CD4-positive, alpha-beta T cell treated with Interleukin-6 at 100 ng/mL for 8 hours (primary cell): ENCODE results near the gene VAV2.
"Not testable (repeated sequence)": the region's sequence is repeated elsewhere in the genome, so short reads cannot be mapped to it uniquely, and the experiment has no call there.

ENCODE experiments used
- DNase-seq: peaks from one replicate; pipeline ENCODE4 v3.0.0-alpha.2; 2020; ENCODE audit warnings: mixed read lengths, low spot score

The VAV2 gene

DNA sequence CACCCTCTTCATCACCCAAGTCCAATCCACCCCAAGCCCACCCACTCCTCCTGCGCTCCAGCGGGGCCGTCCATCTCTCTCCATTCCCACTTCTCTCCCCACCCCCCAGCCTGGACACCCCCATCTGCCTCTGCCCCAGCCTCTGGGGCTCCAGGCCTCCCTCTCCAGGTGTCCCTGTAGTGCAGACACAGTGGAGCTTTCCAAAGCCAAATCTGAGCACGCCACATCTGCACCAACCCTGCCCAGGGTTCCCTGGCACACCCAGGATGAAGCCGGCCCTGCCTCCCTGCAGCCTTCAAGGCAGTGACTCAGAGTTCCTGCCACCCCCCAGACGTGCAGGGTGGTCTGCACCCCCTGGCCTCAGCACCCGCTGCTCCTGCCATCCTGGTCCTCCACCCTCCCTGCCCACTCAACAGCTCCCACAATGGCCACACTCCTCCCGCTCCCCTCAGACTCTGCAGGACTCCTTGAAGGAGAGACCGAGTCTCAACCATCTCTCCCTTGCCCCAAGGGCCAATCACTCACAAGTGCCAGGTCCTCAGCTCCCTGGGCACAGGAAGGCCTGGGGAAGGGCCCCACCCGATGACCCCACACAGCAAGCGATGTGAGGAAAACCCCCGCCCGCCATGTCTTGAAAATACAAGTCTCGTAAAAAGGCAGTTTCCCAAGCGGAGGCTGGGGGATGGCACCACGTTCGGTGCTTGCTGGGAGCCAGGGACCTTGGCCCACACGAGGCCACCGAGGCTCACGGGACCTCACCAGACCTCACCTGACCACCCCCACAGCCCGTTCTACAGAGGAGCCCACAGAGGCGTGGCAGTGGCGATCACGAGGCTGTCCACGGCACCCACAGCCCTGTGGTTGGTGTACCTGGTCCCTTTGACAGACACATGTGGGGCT lies 22.2 kb downstream of the VAV2 start:
- DNase-seq: no peak

DNA sequence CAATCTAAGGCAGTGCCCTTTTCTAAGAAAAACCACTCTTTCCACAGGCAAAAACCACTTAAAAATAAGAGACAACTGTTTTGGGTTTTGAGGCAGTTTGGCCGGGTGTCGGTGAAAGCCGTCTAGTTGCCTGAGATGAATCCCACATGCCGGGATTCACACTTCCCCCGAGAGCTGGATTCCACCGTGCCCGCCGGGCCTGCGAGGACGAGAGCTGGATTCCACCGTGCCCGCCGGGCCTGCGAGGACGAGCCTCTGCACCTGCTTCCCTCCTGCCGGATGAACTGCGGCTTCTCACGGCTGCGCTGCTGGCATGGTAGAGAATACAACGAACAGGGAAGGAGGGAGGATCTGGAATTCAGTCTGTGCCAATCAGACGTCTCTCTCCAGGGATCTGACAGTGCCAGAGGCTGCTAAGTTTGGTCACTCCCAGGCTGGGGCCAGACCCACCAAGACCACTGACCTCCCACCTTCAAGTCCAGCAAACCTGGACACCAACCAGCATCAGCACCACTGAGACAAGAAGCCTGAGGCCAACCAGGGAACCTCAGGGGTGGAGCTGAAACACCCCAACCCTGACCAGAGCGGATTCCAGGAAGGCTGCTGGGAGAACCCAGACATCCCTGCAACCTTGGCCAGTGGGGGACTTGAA lies 23.0 kb downstream of the VAV2 start:
- DNase-seq: no peak

DNA sequence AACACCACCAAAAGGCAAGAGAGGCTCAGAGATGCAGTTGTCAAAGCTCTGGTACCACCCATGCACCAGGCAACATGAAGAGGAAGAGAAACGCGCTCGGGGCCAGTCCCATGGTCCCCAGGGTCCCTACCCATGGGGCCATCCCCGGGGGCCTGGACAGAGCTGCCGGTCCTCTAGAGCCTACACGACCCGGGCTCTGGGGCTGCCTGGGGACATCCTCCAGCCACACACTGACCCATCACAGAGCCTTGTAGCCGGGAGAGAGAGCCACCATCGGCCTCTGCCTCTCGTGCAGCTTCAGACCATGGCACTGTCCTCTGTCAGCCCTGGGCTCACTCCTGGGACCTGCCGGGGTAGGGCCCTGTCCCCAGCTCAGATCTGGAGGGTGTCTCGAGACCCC lies 23.7 kb downstream of the VAV2 start:
- DNase-seq: no peak

DNA sequence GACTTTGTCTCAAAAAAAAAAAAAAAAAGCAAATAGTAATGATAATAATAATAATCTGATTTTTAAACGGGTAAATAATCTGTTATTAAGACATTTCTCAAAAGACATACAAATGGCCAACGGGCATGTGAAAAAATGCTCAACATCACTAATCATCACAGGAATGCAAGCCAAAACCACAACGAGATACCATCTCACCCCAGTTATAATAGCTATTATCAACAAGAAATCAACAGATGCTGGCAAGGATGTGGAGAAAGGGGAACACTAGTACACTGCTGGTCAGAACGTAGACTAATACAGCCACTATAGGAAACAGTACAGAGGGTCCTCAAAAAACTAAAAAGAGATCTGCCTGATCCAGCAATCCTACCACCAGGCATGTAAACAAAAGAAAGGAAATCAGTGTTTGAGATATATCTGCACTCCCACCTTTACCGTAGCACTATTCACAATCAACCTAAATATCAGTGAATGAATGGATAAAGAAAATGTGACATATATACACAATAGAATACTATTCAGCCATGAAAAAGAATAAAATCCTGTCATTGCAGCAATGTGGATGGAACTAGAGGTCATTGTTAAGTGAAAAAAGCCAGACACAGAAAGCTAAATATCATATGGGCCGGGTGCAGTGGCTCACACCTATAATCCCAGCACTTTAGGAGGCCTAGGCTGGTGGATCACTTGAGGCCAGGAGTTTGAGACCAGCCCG lies 24.9 kb downstream of the VAV2 start:
- no peak for DNase-seq

DNA sequence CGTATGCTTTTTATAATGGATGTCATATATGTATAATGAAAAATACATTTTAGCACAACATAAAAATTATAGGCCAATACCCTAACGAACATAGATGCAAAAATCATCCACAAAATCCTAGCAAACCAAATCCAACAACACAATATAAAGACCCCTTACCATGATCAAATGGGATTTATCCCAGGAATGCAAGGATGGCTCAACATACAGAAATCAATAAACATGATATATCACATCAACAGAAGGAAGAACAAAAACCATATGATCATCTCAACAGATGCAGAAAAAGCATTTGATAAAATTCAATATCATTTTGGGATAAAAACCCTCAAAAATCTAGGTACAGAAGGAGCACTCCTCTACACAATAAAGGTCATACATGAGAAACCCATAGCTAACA lies 27.7 kb downstream of the VAV2 start:
- DNase-seq: no peak

DNA sequence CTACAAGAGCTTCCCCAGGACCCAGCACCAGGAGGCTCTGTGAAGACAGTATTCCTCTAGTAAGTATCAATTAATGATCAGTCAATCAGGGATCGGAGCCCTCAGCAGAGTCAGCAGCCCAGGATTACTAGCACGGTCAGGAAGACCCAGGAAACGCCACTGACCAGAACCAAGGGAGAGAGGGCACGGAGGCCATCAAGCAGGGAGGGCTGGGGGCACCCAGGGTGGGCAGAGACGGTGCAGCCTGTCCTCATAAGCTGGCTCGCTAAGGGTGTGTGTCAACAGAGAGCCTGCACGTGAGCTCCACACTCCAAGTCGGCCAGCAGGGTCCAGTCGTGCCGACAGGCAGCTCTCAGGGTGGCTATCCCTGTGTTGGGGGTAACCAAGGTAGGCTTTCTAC lies 29.0 kb downstream of the VAV2 start:
- DNase-seq: no peak

DNA sequence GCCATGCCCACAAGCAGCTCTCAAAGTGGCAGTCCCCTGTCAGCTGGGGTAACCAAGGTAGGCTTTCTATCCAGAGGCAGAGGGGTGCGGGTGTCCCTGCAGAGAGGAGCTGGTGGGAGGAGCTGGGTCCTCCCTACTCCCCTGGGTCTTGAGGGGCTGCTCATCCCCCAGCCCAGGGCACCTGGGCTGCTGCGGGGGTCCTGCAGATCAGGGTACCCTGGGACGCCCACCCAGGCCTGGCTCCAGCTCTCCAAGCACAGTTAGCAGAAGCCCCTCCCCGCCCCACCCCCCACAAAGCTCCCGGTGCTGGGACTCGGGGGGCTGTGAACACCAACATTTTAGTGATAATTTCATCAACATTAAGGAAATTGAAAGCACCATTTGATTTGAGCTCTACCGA lies 29.8 kb downstream of the VAV2 start:
- DNase-seq: no peak

DNA sequence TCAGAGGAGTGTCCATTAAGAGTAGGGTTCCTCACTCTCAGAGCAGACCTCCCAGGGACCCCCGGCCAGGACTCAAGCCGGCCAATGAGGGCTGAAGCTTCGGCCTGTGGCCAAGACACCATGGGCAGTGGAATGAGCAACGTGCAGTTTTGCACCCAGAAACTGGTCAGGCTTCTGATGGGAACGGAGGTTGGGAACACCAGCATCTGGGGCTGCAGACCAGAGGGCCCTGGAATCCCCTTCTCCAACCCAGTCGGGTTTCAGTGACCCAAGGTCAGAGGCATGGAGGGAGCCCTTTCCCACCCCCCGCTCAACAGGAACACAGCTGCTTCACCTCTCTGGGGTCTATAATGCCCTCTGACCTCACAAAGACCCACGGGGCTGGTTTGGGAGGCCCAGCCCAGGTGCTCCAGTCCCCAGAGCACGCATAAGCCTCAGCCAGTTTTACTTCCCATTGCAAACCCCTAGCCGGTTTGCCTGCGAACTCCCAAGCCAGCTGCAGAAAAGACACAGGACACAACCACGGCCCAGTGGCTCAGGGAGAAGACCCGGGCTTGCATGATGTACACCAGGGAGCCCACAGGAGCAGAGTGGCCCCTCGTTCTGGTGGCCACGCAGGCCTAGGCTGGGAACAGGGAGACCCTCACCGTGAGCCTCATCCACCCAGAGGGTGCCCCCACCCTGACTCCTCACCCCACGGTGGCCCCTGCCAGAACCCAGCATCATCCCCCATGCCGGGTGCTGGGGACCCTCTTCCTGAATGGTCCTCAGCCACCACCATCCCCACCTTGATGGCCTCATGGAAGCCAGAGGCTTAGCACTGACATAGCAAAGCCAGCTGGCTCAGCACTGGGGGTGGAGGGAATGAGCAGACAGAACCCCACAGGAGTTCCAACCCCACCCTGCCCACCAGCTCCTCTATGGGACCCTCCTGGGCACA lies 30.6 kb downstream of the VAV2 start:
- no peak for DNase-seq

DNA sequence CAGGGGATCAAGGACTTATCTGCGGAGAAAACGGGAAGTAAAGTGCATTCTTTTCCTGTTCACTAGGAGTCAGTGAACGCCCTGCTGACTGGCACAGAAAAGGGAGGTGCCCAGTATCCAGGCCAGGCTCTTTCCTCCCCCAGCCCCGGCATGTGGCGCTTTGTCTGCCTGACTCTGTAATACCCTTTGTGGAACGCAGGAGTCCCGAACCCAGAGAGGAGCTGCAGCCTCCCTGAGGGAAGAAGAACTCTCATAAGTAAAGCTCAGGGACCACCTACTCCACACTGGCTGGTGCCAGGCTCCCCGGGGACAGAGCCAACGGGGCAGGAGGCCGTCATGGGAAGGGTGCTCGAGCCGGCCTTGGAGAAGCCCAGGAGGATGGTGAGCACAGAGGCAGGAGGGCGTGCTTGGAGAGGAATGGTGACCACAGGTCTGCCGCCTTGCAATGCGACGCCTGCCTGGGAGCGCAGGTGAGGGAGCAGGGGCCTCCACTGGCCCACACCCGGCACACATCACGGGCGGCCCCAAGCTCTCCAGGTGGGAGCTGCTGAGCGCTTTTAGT lies 31.5 kb downstream of the VAV2 start:
- DNase-seq: no peak

DNA sequence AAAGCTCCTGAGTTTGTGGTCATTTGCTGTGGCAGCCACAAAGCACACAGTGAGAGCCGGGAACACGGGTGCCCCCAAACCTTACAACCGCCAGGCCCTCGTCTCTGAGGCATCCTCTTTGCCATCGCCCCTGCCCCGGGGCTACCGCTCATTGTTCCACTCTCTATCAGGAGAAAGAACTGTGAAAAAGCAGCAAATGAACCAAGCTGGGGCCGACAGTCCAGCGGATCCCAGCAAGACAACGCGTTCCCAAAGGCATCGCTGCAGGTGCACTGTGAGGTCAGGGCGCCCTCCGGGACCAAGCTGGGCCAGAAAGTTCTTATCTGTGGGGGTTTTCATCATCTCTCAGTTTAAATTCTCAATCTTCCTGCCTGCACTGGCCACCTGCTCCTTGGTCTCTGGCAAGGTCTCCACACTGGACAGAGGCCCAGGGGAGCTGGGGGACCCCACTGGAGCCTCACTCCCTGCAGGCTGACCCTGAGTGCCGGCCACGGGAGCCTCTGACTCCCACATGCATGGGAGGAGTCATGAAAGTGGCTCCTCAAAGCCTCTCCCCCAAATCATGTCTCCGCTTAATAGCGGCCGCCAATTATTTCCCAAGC lies 32.1 kb downstream of the VAV2 start:
- DNase-seq: no peak

DNA sequence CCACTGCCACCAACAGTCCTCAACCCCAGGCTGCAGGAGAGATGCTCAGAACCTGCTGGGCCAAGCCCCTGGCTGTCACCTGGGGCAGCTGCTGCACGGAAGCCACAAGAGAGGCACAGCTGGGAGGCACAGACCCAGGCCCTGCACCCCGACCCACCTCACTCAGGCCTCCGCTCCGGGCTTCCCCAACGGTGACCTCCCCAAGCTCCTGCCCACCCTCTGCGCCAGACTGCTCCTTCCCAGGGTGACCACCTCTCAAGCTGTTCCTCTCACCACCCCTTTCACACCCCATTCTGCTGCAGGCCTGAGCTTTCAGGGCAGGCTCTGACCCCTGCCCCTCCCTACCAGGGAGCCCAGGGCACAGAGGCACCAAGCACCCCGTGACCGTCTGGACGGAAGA lies 33.0 kb downstream of the VAV2 start:
- DNase-seq: no peak

DNA sequence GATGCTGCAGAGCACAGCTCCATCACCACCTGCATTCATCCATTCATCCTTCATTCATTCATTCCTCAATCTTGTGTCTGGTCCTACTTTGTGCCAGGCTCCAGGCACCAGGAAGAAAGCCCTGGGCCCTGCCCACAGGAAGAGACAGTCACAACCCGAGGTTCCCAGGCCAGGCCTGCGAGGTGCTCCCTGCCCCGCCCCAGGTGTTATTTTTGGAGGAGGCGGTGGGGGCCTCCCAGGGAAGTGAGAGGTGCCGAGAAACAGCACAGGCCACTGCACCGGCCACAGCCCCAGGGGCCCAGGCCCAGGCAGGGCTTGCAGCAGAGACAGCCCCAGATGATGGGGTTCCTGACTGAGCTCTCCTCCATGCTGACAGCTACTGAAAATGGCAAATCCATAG lies 33.4 kb downstream of the VAV2 start:
- no peak for DNase-seq

DNA sequence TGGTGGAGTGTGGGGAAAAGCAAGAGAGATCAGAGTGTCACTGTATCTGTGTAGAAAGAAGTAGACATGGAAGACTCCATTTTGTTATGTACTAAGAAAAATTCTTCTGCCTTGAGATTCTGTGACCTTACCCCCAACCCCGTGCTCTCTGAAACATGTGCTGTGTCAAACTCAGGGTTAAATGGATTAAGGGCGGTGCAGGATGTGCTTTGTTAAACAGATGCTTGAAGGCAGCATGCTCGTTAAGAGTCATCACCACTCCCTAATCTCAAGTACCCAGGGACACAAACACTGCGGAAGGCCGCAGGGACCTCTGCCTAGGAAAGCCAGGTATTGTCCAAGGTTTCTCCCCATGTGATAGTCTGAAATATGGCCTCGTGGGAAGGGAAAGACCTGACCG lies 34.4 kb downstream of the VAV2 start:
- not testable (repeated sequence) for DNase-seq

DNA sequence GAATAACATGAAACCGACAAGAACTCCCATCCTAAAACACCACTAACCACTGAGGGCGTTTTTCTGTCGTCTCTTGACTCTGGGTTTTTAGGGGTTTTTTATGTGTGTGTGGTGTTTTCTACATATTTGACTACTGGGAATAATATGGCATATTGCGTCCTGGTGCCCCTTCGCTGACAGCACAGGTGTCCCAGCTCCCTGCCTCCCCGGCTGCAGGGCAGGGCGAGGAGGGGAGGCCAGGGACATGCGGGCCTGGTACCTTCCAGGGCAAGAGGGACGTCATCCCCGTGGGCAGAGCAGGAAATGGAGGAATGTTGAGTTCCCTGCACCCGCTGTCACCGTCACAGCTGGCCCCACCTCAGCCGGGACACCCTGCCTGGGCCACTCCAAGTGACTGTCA lies 34.8 kb downstream of the VAV2 start:
- no peak for DNase-seq

DNA sequence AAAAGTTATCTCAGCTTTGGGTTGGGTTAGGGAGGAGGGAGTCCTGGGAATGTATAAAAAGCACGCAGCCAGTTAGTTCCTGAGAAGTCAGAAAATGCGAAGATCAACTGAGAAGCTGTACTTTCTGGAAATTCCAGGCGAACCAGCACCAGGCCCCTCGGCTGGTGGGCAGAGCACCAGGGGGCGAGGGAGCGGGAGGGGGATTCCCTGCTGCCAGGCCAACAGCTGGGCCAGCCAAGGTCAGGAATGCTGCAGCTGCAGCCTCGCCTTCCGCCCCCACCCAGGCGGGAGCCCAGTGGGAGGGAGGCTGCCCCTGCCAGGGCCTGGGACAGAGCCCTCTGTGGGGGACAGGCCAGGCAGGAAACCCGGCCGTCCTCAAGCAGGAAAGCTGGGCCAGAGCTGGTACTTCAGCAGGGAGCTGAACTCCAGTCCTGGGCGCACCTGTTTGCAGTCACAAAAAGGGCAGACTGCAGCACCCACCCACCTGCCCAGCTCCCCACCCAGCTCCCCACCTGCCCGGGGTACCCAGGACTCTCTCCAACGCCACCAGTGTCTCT lies 35.5 kb downstream of the VAV2 start:
- DNase-seq: no peak

DNA sequence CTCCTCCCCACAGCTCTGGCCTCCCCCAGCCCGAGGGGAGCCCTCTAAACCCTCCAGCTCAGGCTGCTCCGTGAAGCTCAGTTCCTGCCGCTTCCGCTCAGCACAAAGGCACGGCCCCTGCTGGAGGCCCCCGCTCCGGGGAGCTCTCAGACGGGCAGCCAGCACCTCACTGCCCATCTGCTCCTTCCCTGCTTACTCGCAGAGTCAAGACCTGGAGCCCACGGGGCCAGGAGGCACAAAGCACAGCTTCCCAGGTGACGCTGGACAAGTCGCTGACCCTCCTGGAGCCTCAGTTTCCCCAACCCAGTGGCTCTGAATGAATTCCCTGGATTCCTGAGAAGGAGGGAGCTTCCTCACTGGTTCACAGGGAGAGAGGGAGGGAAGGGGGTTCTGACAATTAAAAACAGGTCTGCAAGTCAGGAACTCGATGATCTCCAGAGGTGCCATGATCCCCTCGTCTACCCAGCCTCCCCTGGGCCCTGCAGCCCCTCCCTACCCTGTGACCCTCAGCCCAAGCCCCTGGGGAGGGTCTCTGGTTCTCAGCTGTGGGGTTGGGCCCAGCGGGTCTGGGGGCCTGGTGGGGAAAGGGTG lies 36.2 kb downstream of the VAV2 start:
- peak; percentile 18 for DNase-seq

DNA sequence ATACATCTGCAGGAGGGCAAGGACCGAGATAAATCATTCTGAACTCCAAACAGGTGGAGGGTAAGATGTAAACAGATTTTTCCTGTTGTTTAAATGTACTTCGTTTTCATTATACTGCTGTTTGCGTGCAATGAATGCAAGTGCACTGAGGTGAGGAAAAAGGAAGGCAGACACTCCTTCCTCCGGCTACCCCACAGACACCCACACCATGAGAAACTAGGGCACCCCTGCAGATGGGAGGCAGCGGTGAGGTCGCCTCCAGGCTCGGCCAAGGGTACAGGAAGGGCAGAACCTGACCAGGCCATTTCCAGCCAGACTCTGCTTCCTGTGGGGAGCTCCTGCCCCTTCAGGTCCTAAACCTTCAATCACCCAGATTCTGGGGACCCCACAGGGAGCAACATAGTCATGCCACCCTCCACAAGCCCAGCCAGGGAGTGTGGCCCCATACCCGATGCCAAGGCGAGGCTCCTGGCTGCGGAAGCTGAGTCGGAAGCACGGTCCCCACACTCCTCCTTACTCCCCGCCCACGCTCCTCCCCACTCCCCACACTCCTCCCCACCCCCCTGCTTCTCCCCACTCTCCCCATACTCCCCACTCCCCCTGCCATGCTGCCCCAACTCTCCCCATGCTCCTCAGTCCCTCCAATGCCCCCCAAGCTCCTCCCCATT lies 37.1 kb downstream of the VAV2 start:
- peak; percentile 34 for DNase-seq

DNA sequence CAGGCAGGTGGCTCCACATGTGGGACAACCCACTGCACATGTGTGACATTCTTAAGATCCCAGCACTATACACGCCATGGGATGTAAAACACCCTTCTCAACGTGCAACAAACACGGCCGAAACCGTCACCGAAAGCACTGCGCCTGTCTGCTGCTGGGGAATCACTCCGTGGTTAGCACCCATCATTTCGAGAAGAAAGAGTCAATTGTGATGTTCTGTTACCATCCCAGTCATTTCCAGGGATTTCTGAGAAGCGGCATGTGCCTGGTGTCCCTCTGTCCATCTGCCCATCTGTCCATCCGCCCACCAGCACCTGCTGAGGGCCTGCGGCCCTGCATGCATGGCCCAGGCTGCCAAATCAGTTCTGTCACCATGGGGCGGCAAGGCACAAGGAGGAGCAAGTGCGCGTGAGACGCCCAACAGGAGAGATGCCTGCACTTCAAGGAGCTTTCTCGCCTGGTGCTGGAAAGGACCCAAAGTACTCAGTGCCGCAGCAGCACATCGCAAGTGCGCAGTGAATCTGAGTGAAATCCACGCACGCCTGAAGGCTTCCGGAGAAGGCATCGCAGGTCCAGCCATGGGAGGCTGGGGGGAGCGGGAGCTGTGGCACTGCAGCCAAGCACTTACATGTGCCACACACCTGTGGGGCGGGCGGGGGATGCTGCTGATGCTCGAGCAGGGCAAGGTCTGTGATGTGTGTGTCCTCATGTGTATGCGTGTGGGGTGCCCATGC lies 38.0 kb downstream of the VAV2 start:
- no peak for DNase-seq

DNA sequence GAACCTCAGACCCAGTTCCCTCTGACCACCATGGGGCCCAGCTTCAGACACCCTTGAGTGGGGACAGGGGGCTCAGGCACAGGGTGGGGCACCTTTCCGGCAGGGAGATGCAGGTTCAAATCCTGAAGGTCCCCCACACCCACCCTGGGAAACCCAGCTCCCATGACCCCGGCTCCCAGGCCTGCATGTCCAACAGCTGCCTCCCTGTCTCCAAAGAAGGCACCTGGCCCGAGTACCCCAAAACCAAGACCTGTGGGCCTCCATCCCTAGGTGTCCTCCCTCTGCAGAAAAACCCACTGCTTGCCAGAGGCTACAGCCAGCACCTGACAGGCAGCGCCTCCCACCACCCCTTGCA lies 38.5 kb downstream of the VAV2 start:
- DNase-seq: no peak
